CD14-positive monocyte (primary cell): Measurements from ENCODE around the gene FREM1. TPM values are rescaled to one million over a fixed set of nuclear protein-coding genes. Genes with fewer than 3 reads are reported as not detected.

Experiments used
- DNase-seq, 3 donors: peaks; one replicate each; pipeline ENCODE4 v3.0.0-alpha.2; 2011 to 2022
- H2AFZ ChIP-seq: 2 replicates; pipeline ENCODE4 v1.6.0; 2012; ENCODE audit warnings: mild to moderate bottlenecking, low read depth, low read length, inconsistent platforms; ENCODE audit not compliant: insufficient read depth, poor library complexity, severe bottlenecking
- H3K27ac ChIP-seq, 2 donors: 1 replicate in 1 of 2; 2 replicates in 1 of 2; pipeline ENCODE4 v1.5.1; 2012 to 2013; ENCODE audit warnings: low read length in 2 of 2, control low read depth in 1 of 2, inconsistent platforms in 1 of 2, low read depth in 1 of 2, mild to moderate bottlenecking in 1 of 2
- H3K27me3 ChIP-seq, 2 donors: one replicate each; pipeline versions ENCODE4 v1.6.0 to v1.6.1; 2011 to 2013; ENCODE audit warnings: low read length in 2 of 2; ENCODE audit not compliant: control insufficient read depth in 2 of 2, insufficient read depth in 2 of 2
- H3K36me3 ChIP-seq, 2 donors: replicated peaks in 1 of 2; 1 replicate in 1 of 2; 2 replicates in 1 of 2; pipeline versions ENCODE4 v1.5.1 to v1.6.1; 2012 to 2013; ENCODE audit warnings: low read length in 2 of 2, control low read depth in 1 of 2, inconsistent platforms in 1 of 2, mild to moderate bottlenecking in 1 of 2; ENCODE audit not compliant: insufficient read depth in 2 of 2, control insufficient read depth in 1 of 2
- H3K4me1 ChIP-seq, 2 donors: 1 replicate in 1 of 2; 2 replicates in 1 of 2; pipeline versions ENCODE4 v1.5.1 to v1.6.1; 2012 to 2013; ENCODE audit warnings: low read length in 2 of 2, control low read depth in 1 of 2, inconsistent platforms in 1 of 2, mild to moderate bottlenecking in 1 of 2, moderate library complexity in 1 of 2; ENCODE audit not compliant: insufficient read depth in 2 of 2, control insufficient read depth in 1 of 2
- H3K4me2 ChIP-seq: replicated peaks from 2 replicates; pipeline ENCODE3; 2012; ENCODE audit warnings: low read length, moderate library complexity, mild to moderate bottlenecking; ENCODE audit not compliant: poor library complexity, severe bottlenecking; ENCODE audit errors: extremely low read depth
- H3K4me3 ChIP-seq, 3 experiments: fragments of 200-600 bp in 1 of 3; sonication (generic) in 1 of 3; replicated peaks in 1 of 3; 1 replicate in 2 of 3; 2 replicates in 1 of 3; pipeline ENCODE4 v1.5.1; 2011 to 2013; ENCODE audit warnings: low read length in 3 of 3, mild to moderate bottlenecking in 3 of 3, control low read depth in 2 of 3, low read depth in 2 of 3, inconsistent platforms in 1 of 3, moderate library complexity in 1 of 3
- H3K79me2 ChIP-seq: 2 replicates; pipeline ENCODE4 v1.6.0; 2012; ENCODE audit warnings: mild to moderate bottlenecking, control low read depth, inconsistent platforms, low read length, moderate library complexity; ENCODE audit not compliant: insufficient read depth
- H3K9ac ChIP-seq: 2 replicates; pipeline ENCODE4 v1.6.0; 2017; ENCODE audit warnings: low read length, mild to moderate bottlenecking; ENCODE audit not compliant: insufficient read depth, poor library complexity, severe bottlenecking
- H3K9me3 ChIP-seq, 2 donors: replicated peaks in 1 of 2; 1 replicate in 1 of 2; 2 replicates in 1 of 2; pipeline versions ENCODE4 v1.5.1 to v1.6.1; 2012 to 2013; ENCODE audit warnings: low read length in 2 of 2, control low read depth in 1 of 2; ENCODE audit not compliant: control insufficient read depth in 1 of 2, insufficient read depth in 1 of 2
- H4K20me1 ChIP-seq: 2 replicates; pipeline ENCODE4 v1.6.0; 2012; ENCODE audit warnings: mild to moderate bottlenecking, low read length, control low read depth, moderate library complexity; ENCODE audit not compliant: insufficient read depth
- H3K27ac Mint-ChIP-seq, 7 donors: one replicate each; pipeline ENCODE4 v1.8.0; 2020; ENCODE audit warnings: mild to moderate bottlenecking in 7 of 7, mixed read lengths in 7 of 7, moderate library complexity in 6 of 7, inconsistent platforms in 2 of 7
- H3K27me3 Mint-ChIP-seq, 3 donors: one replicate each; pipeline ENCODE4 v1.8.0; 2021 to 2022; ENCODE audit warnings: low read depth in 3 of 3, mild to moderate bottlenecking in 3 of 3, mixed read lengths in 3 of 3, moderate library complexity in 3 of 3, inconsistent platforms in 1 of 3
- H3K36me3 Mint-ChIP-seq, 2 donors: one replicate each; pipeline ENCODE4 v1.8.0; 2020; ENCODE audit warnings: mixed read lengths in 2 of 2, inconsistent platforms in 1 of 2, mild to moderate bottlenecking in 1 of 2
- H3K4me1 Mint-ChIP-seq: one replicate; pipeline ENCODE4 v1.8.0; 2020; ENCODE audit warnings: mild to moderate bottlenecking, mixed read lengths
- H3K4me3 Mint-ChIP-seq, 2 donors: one replicate each; pipeline ENCODE4 v1.8.0; 2020; ENCODE audit warnings: mild to moderate bottlenecking in 2 of 2, mixed read lengths in 2 of 2, moderate library complexity in 1 of 2
- H3K9me3 Mint-ChIP-seq, 7 donors: one replicate each; pipeline ENCODE4 v1.8.0; 2020 to 2022; ENCODE audit warnings: mixed read lengths in 7 of 7, mild to moderate bottlenecking in 6 of 7, moderate library complexity in 6 of 7, inconsistent platforms in 2 of 7
- CTCF ChIP-seq: fragments of 200-600 bp; IDR thresholded peaks from one replicate; pipeline ENCODE4 v1.8.0; 2022; ENCODE audit warnings: antibody characterized with exemption, mild to moderate bottlenecking
- WGBS: methylation state at CpG from one replicate; pipeline ENCODE4 v1.1.5; 2013; ENCODE audit warnings: missing lambda C conversion rate; ENCODE audit not compliant: insufficient coverage; 5-methylcytosine and 5-hydroxymethylcytosine counted together
- intact Hi-C, 2 donors: fragments of 100-400 bp; cut with micrococcal nuclease; formaldehyde crosslinking; loops; one replicate each; pipeline versions ENCODE4 v1.15.0 to v1.15.1; 2023
- polyA plus RNA-seq, 3 donors: library from polyadenylated mRNA; depleted of rRNA in 1 of 3; unstranded in 2 of 3; stranded (reverse) in 1 of 3; fragments of 300-500 nt in 2 of 3; fragments of >200 nt in 1 of 3; fragmentation: Illumina TruSeq in 2 of 3; gene quantifications; 1 replicate in 2 of 3; 2 replicates in 1 of 3; pipeline ENCODE4 v1.2.3, GENCODE V29; 2012 to 2021

The FREM1 gene
- polyA plus RNA-seq, 3 donors: not detected

- intact Hi-C loops: no loop called here
- Mint-ChIP-seq H3K27me3 (peaks cover 0 to 3% (median 1%) of the 10 kb centered on the region in 3 donors), H3K36me3 (no peaks in the 10 kb centered on the region), H3K27ac (no peak overlapping the region), H3K4me3 (no peak overlapping the region), H3K4me1 (no peaks in the 10 kb centered on the region), H3K9me3 (peaks cover 4 to 17% (median 5%) of the 10 kb centered on the region in 7 donors)
- Histone ChIP-seq H3K4me2 (no peak overlapping the region), H2AFZ (no peak overlapping the region), H4K20me1 (no peaks in the 10 kb centered on the region), H3K4me1 (no peaks in the 10 kb centered on the region), H3K79me2 (no peaks in the 10 kb centered on the region), H3K4me3 (no peak overlapping the region), H3K9ac (no peak overlapping the region), H3K9me3 (peaks cover 0 to 3% of the 10 kb centered on the region in 2 donors), H3K36me3 (no peaks in the 10 kb centered on the region), H3K27ac (no peak overlapping the region), H3K27me3 (no peaks in the 10 kb centered on the region)
- TF ChIP-seq CTCF: no peak
- no peak for DNase-seq
These were observed 81.0 kb downstream of the FREM1 start for GRCh38 chr9:14829204-14829603.

GRCh38 chr9:14827805-14828204 is 82.4 kb downstream of the FREM1 start:
- peaks cover 3 to 17% (median 5%) of the 10 kb centered on the region in 7 donors for H3K9me3 Mint-ChIP-seq
- 86% methylated on average over 2 of the region's 3 CpGs for WGBS

More at GRCh38 chr9:14827805-14828204, 82.4 kb downstream of the FREM1 start:
- no peaks in the 10 kb centered on the region for H3K36me3 ChIP-seq
- Mint-ChIP-seq H3K36me3 (no peaks in the 10 kb centered on the region), H3K4me1 (no peaks in the 10 kb centered on the region), H3K27ac (no peak overlapping the region), H3K4me3 (no peak overlapping the region), H3K27me3 (peaks cover 0 to 3% (median 1%) of the 10 kb centered on the region in 3 donors)
- peaks cover 0 to 3% of the 10 kb centered on the region in 2 donors for H3K9me3 ChIP-seq
- H3K9ac ChIP-seq: no peak overlapping the region
- no peak for TF ChIP-seq CTCF
- H3K4me3 ChIP-seq: no peak overlapping the region
- H3K4me2 ChIP-seq: no peak overlapping the region
- no peaks in the 10 kb centered on the region for H4K20me1 ChIP-seq
- no peaks in the 10 kb centered on the region for H3K79me2 ChIP-seq
- no peaks in the 10 kb centered on the region for H3K4me1 ChIP-seq
- no peak for DNase-seq
- H3K27ac ChIP-seq: no peak overlapping the region
- intact Hi-C loops: no loop called here
- H3K27me3 ChIP-seq: no peaks in the 10 kb centered on the region
- no peak overlapping the region for H2AFZ ChIP-seq
